Muscle of leg (tissue), 11 donors: ENCODE results near the gene ADAM12. TPM values are rescaled to one million over a fixed set of nuclear protein-coding genes. Genes with fewer than 3 reads are reported as not detected.
A peak's percentile ranks its signal among the peaks of the same experiment; 100 is the strongest.

ENCODE experiments used
- DNase-seq: peaks from one replicate; pipeline ENCODE4 v3.0.0; 2013
- H3K27ac ChIP-seq: one replicate; pipeline ENCODE4 v1.5.1; 2013; ENCODE audit warnings: mild to moderate bottlenecking, low read length, control low read depth
- H3K27me3 ChIP-seq: one replicate; pipeline ENCODE4 v1.6.1; 2013; ENCODE audit warnings: low read length; ENCODE audit not compliant: control insufficient read depth, insufficient read depth
- H3K36me3 ChIP-seq: one replicate; pipeline ENCODE4 v1.6.1; 2013; ENCODE audit warnings: low read length; ENCODE audit not compliant: control insufficient read depth, insufficient read depth
- H3K4me1 ChIP-seq: one replicate; pipeline ENCODE4 v1.6.1; 2013; ENCODE audit warnings: low read length; ENCODE audit not compliant: control insufficient read depth, insufficient read depth
- H3K4me3 ChIP-seq: one replicate; pipeline ENCODE4 v1.5.1; 2013; ENCODE audit warnings: low read length, control low read depth
- H3K9me3 ChIP-seq: replicated peaks from 2 replicates; pipeline ENCODE4 v1.6.1; 2013; ENCODE audit warnings: low read depth, low read length; ENCODE audit not compliant: control insufficient read depth
- WGBS: methylation state at CpG from one replicate; pipeline ENCODE4 v1.1.5; 2013; ENCODE audit warnings: missing lambda C conversion rate; ENCODE audit not compliant: insufficient coverage; 5-methylcytosine and 5-hydroxymethylcytosine counted together
- polyA plus RNA-seq, 8 donors: library from polyadenylated mRNA; unstranded; fragments of 120-200 nt; gene quantifications; one replicate each; pipeline versions ENCODE4 v1.2.1 to v1.2.3, GENCODE V29; 2013; ENCODE audit warnings: inconsistent platforms in 1 of 8, low replicate concordance in 1 of 8; ENCODE audit not compliant: insufficient read length in 8 of 8, insufficient read depth in 1 of 8
- total RNA-seq: library from RNA; stranded (reverse); fragments of 120-200 nt; gene quantifications from one replicate; pipeline ENCODE4 v1.2.4, GENCODE V29; 2013

ADAM12 gene
- total and polyA plus RNA-seq, 9 donors = 11.7 to 39.6 (median 21.0) TPM

- H3K36me3 ChIP-seq = no peaks in the 10 kb centered on the region
- H3K27ac ChIP-seq = no peak overlapping the region
- H3K27me3 ChIP-seq = peaks cover 3% of the 10 kb centered on the region
- H3K4me1 ChIP-seq = no peaks in the 10 kb centered on the region
- DNase-seq = no peak
- H3K4me3 ChIP-seq = no peak overlapping the region
- 56% methylated on average over 1 of the region's 2 CpGs for WGBS
- H3K9me3 ChIP-seq = no peaks in the 10 kb centered on the region
Observed at GRCh38 chr10:126407831-126408230, 19.6 kb upstream of the ADAM12 start.

DNA sequence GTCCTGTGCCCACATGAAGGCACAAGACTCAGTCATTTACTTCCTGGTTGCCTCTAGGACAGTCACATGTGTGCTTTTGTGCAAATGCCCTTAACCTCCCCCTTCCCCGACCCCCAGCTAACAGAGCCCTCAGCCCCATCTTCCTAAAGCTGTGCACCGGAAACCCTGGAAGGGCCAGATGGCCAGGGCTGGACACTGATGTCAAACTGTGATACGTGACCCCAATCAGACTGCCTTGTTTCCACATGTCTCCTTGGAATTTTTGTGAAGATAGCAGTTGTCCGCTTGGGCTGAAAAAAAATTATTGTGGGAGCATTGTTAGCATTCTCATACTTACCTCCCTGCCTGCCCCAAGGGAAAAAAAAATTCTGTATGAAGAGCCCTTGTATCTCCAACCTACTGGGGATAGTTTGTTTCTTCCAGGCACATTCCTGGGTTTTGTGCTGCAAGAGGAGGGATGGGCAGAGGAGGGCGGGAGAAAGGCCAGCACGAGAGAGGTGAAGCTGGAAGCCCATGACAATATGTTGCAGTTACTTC is 17.0 kb upstream of the ADAM12 start:
- Histone ChIP-seq H3K36me3 (no peaks in the 10 kb centered on the region), H3K4me3 (no peak overlapping the region), H3K4me1 (no peaks in the 10 kb centered on the region), H3K9me3 (no peaks in the 10 kb centered on the region), H3K27me3 (peaks cover 3% of the 10 kb centered on the region), H3K27ac (no peak overlapping the region)
- DNase-seq = no peak
- WGBS = 85% methylated on average over 2 of the region's 6 CpGs

DNA sequence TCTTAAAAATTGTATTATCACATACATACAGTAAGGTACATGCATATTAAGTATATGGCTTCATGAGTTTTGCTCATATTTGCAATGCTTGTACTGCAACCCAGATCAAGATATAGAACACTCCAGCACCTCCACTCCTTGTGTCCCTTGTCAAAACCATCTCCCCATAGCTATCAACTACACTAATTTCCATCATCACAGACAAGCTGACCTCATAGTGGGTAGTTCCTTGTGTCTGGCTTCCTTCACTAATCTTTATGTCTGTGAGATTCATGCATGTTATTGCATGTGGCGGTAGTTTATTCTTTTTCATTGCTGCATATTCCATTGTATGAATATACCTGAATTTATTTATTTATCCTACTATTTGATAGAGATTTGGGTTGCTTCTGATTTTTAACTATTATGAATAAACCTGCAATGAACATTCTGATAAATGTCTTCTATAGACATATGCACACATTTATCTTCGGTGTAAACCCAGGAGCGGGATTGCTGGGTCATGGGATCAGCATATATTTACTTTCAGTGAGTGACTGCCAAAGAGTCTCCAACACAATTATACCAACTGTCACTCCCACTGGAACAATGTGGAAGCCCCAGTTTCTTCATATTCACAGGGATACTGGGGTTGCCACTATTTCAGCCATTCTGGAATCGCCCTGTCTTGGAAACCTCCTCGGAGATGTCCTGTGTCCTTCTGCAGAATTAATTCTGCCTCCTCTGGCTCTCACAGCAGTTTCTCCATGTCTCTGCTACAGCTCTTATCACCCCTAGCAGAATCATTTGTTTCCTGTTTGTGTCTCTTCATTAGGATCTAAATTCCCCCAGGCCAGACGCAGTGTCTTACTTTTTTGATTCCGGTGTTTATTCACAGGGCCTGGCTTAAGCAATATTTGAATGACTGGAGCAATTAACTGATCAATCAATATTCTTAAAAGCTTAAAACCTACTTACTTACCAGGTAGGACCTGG is 14.7 kb upstream of the ADAM12 start:
- Histone ChIP-seq H3K27ac (no peak overlapping the region), H3K4me1 (peaks cover 3% of the 10 kb centered on the region), H3K9me3 (no peaks in the 10 kb centered on the region), H3K4me3 (no peak overlapping the region), H3K27me3 (no peaks in the 10 kb centered on the region), H3K36me3 (no peaks in the 10 kb centered on the region)
- no peak for DNase-seq
- WGBS = 86% methylated on average over 4 of the region's 7 CpGs

GRCh38 chr10:126400641-126401040 is 12.4 kb upstream of the ADAM12 start:
- H3K9me3 ChIP-seq = no peaks in the 10 kb centered on the region
- H3K27ac ChIP-seq = no peak overlapping the region
- WGBS = no CpG with 5 or more reads among the region's 4 CpGs
- H3K36me3 ChIP-seq = no peaks in the 10 kb centered on the region
- H3K4me3 ChIP-seq = no peak overlapping the region
- H3K4me1 ChIP-seq = peaks cover 7% of the 10 kb centered on the region
- no peak for DNase-seq
- H3K27me3 ChIP-seq = no peaks in the 10 kb centered on the region

DNA sequence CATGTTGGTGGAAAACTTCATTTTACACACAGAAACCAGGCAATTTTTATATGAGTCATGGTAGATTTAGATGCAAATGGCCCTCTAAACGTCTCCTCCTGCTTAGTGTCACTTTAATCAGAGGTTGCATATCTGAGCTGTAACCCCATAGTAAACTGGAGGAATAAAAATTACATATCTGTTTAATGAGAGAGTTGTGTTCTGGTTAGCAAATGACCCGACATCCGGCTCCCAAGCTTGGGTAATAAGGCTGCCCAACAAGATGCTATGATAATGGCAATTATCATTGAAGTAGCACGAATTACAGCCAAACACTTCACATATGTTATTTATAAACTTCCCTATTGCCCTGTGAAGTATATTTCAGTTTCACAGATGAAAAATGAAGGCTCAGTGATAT is 10.6 kb upstream of the ADAM12 start:
- WGBS = no CpG with 5 or more reads among the region's 4 CpGs
- H3K36me3 ChIP-seq = no peaks in the 10 kb centered on the region
- H3K4me3 ChIP-seq = no peak overlapping the region
- H3K9me3 ChIP-seq = no peaks in the 10 kb centered on the region
- no peaks in the 10 kb centered on the region for H3K27me3 ChIP-seq
- no peak for DNase-seq
- H3K27ac ChIP-seq = no peak overlapping the region
- H3K4me1 ChIP-seq = peaks cover 9% of the 10 kb centered on the region

DNA sequence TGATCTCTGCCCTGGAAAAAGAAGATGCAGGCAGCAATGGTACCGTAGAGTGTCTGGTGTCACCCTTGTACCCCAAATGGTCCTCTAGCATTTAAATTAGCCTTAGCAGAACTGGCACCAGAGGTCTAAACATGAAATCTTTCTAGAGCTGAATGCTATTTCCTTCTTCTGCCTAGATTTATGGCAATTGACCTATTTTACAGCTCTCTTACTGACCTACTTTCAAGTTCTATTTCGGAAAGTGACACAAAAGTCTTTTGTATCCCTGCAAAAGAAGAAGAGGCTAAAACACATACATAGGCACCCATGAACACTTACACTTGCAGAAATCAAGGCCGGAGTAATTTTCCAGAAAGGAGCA is 10.1 kb upstream of the ADAM12 start:
- no peaks in the 10 kb centered on the region for H3K36me3 ChIP-seq
- DNase-seq = no peak
- no peak overlapping the region for H3K4me3 ChIP-seq
- no peaks in the 10 kb centered on the region for H3K27me3 ChIP-seq
- WGBS = 83% methylated on average over 1 of the region's 3 CpGs
- no peak overlapping the region for H3K27ac ChIP-seq
- H3K4me1 ChIP-seq = peaks cover 9% of the 10 kb centered on the region
- H3K9me3 ChIP-seq = no peaks in the 10 kb centered on the region

DNA sequence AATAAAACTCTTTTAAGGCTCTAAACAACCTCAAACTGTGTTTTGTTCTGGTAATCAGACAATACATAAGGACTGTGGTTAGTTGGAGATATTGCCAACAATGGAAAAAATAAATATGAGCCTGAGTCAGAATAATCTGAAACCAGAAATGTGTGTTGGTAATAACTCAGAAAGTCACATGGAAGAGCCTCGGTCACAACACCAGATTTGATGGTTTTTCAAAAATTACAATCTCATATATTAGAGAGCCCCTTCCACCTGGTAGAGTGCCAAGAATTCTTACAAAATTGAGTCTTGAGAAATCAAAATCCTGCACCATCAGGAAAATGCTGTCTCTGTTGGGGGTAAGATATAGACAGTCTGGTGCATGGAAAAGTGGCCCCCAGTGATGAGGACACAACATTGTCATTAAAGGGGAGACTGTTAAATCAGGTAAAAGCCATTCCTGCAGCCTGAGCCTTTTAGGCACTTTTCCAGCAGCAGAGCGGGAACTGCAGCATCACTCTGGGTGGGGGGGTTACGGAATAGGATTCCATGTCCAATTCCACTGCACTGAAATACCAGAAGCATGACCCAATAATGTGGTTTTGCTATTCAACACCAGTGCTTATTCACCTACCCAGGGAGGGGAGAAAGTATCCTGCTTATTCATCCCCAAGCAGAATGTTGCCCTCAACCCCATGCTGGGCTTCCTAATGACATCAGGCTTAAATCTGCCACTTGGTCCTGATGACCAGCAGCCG is 9.5 kb upstream of the ADAM12 start:
- DNase-seq = peak; percentile 32
- H3K4me3 ChIP-seq = no peak overlapping the region
- H3K4me1 ChIP-seq = peaks cover 9% of the 10 kb centered on the region
- H3K9me3 ChIP-seq = no peaks in the 10 kb centered on the region
- no peak overlapping the region for H3K27ac ChIP-seq
- 67% methylated on average over 1 of the region's 4 CpGs for WGBS
- H3K27me3 ChIP-seq = no peaks in the 10 kb centered on the region
- H3K36me3 ChIP-seq = no peaks in the 10 kb centered on the region

- H3K9me3 ChIP-seq = no peaks in the 10 kb centered on the region
- 100% methylated on average over 1 of the region's 3 CpGs for WGBS
- H3K4me1 ChIP-seq = peaks cover 9% of the 10 kb centered on the region
- no peak overlapping the region for H3K27ac ChIP-seq
- H3K36me3 ChIP-seq = no peaks in the 10 kb centered on the region
- H3K4me3 ChIP-seq = no peak overlapping the region
- DNase-seq = no peak
- no peaks in the 10 kb centered on the region for H3K27me3 ChIP-seq
Observed at GRCh38 chr10:126397156-126397555, 8.9 kb upstream of the ADAM12 start.

DNA sequence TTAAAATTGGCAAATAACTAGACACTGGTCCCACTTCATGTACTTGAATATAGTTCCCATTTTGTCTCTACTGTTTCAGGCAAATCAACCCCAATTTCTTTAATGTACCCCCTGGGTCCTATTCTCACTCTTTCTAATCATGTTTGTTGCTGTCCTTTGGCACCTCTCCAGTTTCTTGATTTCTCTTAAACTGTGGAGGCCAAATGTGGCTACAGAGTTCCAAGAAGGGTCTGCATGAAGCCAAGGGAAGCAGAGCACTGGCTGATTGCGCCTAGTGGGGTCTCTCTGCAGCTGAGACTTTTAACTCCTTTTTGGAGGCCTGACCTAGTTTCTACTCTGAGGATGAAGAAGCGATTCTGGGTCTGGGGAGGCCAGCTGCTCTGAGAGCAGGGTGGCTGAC is 6.7 kb upstream of the ADAM12 start:
- Histone ChIP-seq H3K27me3 (no peaks in the 10 kb centered on the region), H3K4me3 (no peak overlapping the region), H3K4me1 (peaks cover 17% of the 10 kb centered on the region), H3K36me3 (no peaks in the 10 kb centered on the region), H3K27ac (no peak overlapping the region), H3K9me3 (no peaks in the 10 kb centered on the region)
- peak; percentile 94 for DNase-seq
- WGBS = 45% methylated on average over 2 of the region's 2 CpGs

GRCh38 chr10:126393076-126393475 is 4.8 kb upstream of the ADAM12 start:
- no peak for DNase-seq
- H3K27me3 ChIP-seq = peaks cover 2% of the 10 kb centered on the region
- H3K36me3 ChIP-seq = no peaks in the 10 kb centered on the region
- peaks cover 17% of the 10 kb centered on the region for H3K4me1 ChIP-seq
- WGBS = no CpG with 5 or more reads among the region's 4 CpGs
- H3K27ac ChIP-seq = no peak overlapping the region
- H3K4me3 ChIP-seq = no peak overlapping the region
- H3K9me3 ChIP-seq = no peaks in the 10 kb centered on the region
